Activated T-helper 1 cell treated with Interleukin-2 at 50 U/mL for 16 hours (primary cell): ENCODE measurements around the gene DSTYK.
A peak's percentile ranks its signal among the peaks of the same experiment; 100 is the strongest.
"Not testable (repeated sequence)": the region's sequence is repeated elsewhere in the genome, so short reads cannot be mapped to it uniquely, and the experiment has no call there.

Source experiments
- DNase-seq: peaks from one replicate; pipeline ENCODE4 v3.0.0-alpha.2; 2020; ENCODE audit warnings: low read depth

DSTYK gene

GRCh38 chr1:205170532-205171269, 40.8 kb downstream of the DSTYK start:
- no peak for DNase-seq

GRCh38 chr1:205169248-205169647, 42.3 kb downstream of the DSTYK start:
- no peak for DNase-seq

- DNase-seq, result no peak
Measured at GRCh38 chr1:205168291-205168690, 43.2 kb downstream of the DSTYK start.

DNA sequence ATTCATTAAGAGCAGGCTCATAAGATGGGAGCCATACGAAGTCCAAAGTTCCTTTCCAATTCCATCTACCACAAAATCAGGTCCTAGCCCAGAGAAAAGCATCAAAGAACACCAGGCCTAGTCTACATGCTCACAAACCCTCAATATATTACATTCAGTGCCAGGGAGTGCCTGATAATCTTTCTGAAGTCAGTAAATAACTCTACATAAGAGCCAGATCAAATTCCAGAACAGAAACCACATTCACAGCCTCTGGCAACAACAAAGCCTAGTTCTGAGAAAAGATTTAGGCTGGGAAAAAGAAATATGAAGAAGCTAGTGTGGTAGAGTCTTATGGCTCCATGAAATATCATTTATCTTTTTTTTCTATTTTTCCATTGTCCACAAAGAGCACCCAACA, 49.2 kb downstream of the DSTYK start:
- no peak for DNase-seq

DNA sequence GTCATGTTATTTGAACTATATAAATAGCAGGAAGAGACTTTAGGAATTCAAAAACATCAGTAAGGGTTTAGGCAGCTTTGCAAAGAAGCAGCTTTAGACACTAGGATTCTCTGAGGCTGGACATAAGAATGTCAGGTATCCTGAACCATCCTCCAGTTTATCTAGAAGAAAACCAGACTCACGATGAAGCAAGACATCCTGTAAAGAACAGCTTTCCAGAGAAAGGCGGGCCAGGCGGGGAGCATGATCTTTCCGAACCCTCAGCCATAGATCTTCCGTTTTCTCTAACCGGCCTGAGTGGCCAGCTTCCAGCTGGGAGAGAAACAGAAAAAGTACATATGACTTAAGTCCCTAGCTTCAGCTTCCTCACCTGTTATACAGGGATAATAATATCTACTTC, 50.4 kb downstream of the DSTYK start:
- DNase-seq, result no peak

- no peak for DNase-seq
Measured at GRCh38 chr1:205158048-205158616, 53.4 kb downstream of the DSTYK start.

DNA sequence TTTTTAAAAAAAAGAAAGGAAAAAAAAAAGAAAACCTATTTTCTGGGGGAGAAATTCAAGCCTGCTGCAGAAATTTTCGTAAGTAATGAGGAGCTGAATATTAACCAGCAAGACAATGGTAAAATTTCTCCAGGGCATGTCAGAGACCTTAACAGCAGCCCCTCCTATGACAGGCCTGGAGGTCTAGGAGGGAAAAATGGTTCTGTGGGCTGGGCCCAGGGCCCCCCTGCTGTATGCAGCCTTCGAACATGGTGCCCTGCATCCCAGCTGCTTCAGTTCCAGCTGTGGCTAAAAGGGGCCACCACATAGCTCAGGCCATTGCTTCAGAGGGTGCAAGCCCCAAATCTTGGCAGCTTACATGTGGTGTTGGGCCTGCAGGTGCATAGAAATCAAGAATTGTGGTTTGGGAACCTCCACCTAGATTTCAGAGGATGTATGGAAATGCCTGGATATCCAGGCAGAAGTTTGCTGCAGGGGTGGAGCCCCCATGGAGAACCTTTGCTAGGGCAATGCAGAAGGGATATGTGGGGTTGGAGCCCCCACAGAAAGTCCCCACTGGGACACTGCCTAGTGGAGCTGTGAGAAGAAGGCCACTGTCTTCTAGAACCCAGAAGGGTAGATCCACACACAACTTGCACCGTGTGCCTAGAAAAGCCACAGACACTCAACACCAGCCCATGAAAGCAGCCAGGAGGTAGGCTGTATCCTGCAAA, 55.7 kb downstream of the DSTYK start:
- not testable (repeated sequence) for DNase-seq

GRCh38 chr1:205152505-205152904, 59.0 kb downstream of the DSTYK start:
- DNase-seq, result no peak

DNA sequence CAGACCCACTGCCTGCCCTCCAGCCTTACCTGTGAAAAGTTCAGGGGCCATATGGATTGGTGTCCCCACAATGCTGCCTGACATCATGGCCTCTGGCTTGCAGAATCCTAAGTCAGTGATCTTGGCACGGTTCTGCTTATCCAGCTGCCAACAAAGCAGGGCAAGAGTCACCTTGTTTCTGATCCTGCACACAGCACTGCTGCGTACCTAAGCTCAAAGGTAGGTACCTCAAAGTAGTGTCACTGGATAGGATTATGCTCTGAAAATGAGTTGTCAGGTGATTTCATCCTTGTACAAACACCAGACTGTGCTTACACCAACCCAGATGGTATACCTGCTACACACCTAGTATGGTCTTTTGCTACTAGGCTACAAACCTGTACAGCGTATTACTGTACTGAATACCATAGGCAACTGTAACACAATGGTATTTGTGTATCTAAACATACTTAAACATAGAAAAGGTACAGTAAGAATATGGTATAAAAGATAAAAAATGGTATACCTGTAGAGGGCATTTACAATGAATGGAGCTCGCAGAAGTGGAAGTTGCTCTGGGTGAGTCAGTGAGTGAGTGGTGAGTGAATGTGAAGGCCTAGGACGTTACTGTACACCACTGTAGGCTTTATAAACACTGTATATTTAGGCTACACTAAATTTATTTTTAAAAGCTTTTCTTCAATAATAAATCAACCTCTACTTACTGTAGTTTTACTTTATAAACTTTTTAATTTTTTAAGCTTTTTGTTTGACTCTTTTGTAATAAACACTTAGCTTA, 60.7 kb downstream of the DSTYK start:
- DNase-seq, result no peak

- no peak for DNase-seq
Measured at GRCh38 chr1:205147191-205147835, 64.2 kb downstream of the DSTYK start.

DNA sequence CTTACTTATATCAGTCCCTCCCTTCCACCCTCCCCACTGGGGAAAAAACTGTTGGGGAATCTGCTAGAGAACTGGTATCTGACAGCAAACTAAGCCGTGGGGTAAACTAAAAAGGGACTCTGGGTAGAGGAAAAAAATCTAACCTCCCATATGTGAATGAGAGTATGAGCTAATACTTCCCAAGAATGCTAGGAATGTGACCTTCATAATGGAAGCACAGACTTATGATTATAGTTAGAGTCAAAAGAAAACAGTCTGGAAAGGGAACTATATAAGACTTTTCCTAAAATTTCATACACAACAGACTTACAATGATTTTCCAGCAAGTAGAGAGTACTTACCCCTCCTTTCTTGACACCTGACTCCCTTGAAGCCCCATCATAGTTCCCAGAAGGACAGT, 66.8 kb downstream of the DSTYK start:
- DNase-seq, result no peak

- DNase-seq, result no peak
Measured at GRCh38 chr1:205144046-205144720, 67.3 kb downstream of the DSTYK start.

- DNase-seq, result no peak
Measured at GRCh38 chr1:205142102-205142469, 69.4 kb downstream of the DSTYK start.

- DNase-seq, result peak; percentile 42
Measured at GRCh38 chr1:205141236-205142101, 70.0 kb downstream of the DSTYK start.

- DNase-seq, result no peak
Measured at GRCh38 chr1:205140113-205140512, 71.4 kb downstream of the DSTYK start.

GRCh38 chr1:205137901-205138300, 73.6 kb downstream of the DSTYK start:
- DNase-seq, result no peak

DNA sequence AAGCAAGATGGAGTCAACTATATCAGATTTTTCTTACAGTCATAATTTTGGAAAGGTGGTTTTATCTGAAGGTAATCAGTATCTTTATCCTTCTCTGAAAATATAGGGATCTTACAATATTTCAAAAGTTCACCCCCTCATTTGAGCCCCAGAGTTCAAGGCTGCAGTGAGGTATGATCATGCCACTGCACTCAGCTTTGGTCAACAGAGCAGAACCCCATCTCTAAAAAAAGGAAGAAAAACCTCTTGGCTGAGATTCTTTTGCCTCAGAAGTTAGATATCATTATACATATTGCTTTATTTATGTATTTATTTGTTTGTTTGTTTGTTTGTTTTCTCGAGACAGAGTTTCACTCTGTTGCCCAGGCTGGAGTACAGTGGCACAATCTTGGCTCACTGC, 78.2 kb downstream of the DSTYK start:
- DNase-seq, result no peak

DNA sequence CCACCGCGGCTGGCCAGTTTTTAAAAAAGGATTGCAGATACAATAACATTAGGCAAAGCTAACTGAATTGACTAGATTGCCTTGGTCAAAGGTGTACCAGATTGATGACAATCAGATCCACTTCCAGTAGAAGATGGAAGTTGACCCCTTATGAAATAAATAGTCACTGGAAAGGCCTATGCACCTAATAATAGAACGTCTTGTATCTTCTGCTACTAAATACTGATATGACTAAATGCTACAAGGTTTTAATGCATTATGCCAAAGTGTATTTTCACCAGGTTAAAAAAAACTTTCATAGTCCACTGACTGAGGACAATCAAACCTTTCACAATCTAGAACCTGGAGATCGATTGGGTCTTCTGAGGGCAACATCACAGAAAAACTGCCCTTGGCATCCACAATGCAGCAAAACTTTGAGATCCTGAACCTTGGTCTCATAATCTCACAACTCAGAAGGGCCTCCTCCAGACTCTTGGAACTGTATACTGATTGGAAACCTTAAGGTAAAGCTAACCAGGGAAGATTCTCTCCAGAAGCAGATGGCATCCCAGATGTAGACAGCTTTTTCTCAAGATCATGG, 82.0 kb downstream of the DSTYK start:
- DNase-seq, result no peak

DNA sequence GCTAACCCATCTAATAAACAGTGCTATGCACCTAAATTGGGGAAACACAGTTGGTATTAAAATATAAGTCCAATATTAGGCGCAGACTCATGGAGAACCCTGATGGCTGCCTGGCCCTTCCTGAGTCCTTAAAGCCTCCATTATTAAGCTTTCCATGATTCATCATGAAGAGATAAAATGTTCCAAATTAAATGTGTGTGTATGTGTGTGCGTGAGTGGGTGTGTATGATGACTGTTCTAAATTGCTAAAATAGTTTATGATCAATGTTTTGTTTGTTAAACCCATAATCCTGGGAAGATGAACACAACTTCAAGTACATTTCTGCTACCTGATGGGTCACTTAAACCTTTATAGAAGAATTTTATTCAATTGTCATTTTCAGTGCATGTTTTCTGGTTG, 83.5 kb downstream of the DSTYK start:
- DNase-seq, result no peak

DNA sequence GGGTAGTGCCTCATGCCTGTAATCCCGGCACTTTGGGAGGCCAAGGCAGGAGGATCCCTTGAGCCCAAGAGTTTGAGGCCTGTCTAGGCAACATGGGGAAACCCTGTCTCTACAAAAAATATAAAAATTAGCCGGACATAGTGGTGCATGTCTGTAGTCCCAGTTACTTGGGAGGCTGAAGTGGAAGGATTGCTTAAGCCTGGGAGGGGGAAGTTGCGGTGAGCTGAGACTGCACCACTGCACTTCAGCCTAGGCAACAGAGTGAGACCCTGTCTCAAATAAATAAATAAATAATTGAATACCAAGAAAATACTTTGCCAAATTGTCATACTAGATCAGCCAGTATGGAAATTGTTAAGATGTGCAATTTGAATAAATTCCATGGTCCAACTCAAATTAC, 83.9 kb downstream of the DSTYK start:
- no peak for DNase-seq
